GM23248 (cell line): ENCODE data around the gene PKD1L1.

ENCODE experiments used
- EZH2 ChIP-seq: fragments of 200-600 bp; sonication (generic); IDR thresholded peaks from 2 replicates; pipeline ENCODE4 v1.6.1; 2018; ENCODE audit warnings: antibody characterized with exemption, mild to moderate bottlenecking; ENCODE audit not compliant: insufficient read depth, poor library complexity, severe bottlenecking
- EZH2phosphoT487 ChIP-seq: fragments of 200-600 bp; sonication (generic); IDR thresholded peaks from 2 replicates; pipeline ENCODE4 v1.6.1; 2018; ENCODE audit warnings: antibody characterized with exemption, moderate library complexity, mild to moderate bottlenecking, low read depth; ENCODE audit not compliant: insufficient read depth

DNA sequence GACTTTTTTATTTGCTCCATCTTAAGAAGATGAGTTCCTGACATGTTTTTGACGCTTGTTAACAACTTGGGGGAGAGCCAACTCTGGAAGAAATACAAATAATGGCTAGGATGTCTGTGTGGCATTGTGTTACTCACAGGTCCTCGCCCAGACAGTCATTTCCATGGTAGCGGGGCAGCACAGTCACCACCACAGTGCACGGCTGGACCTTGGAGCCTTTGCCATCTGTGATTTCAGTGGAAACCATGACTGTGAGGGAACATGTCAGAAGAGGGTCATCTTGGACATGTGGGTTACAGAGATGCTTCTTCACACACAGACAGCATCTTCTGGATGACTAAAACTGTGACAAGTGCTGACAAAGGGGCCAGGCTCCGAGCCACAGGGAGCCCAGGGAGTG, 74.5 kb downstream of the PKD1L1 start:
- TF ChIP-seq EZH2 (no peak), EZH2phosphoT487 (no peak)
